Endometrial microvascular endothelial cells (primary cell): ENCODE results near the gene ADGRG6. TPM values are rescaled to one million over a fixed set of nuclear protein-coding genes. Genes with fewer than 3 reads are reported as not detected.

Source experiments
- in situ Hi-C: cut with HindIII; loops from 2 replicates; pipeline ENCODE4 v1.10.0; 2017; ENCODE audit warnings: low sequenced_read_pairs, low pct_unique_long_range_greater_than_20kb; ENCODE audit errors: inconsistent ontology term
- total RNA-seq: library from RNA; depleted of rRNA; stranded (reverse); fragments of >200 nt; gene quantifications from one replicate; pipeline ENCODE4 v1.2.3, GENCODE V29; 2015; ENCODE audit errors: inconsistent ontology term

Gene ADGRG6
- total RNA-seq, 1 donor from 2014 or later: 219 TPM

DNA sequence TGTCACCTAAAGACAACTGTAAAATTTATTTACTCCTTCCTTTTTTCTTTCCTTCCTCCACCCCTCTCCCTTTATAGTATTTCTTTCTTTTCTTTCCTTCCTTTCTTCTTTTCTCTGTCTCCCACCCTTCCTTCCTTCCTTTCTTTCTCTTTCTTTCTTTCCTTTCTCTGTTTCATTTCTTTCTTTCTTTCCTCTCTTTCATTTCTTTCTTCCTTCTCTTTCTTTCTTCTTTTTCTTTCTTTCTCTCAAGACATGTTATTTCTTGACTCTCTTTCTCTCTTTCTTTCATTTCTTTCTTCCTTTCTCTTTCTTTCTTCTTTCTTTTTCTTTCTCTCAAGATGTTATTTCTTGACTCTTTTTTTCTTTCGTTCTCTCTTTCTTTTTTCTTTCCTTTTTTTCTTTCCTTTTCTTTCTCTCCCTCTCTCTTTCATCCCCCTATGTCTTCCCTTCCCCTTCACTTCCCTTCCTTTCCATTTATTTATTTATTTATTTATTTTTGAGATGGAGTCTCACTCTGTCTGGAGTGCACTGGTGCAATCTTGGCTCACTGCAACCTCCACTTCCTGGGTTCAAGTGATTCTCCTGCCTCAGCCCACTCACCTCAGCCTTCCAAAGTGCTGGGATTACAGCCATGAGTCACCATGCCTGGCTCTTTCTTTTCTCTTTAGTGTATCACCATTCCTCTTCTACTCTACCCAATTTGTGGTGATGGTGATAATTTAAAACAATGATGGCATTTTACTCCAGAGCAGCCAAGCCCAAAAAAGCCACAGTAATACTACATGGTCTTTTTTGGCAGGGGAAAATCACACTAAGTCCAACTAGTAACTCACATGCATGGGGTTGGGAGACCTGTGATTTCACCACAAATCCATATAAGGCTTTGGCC is 188.2 kb downstream of the ADGRG6 start:
- in situ Hi-C loops: no loop called here

Other genes with a start within 250 kb of the ADGRG6 start
- not detected for gene GJE1, start 169.1 kb upstream of the ADGRG6 start, total RNA-seq
- gene NMBR, start 154.9 kb upstream of the ADGRG6 start, total RNA-seq: not detected
- 59.7 TPM for gene VTA1, start 154.7 kb upstream of the ADGRG6 start, total RNA-seq